ENCODE data around the gene MTMR4.
A peak's percentile ranks its signal among the peaks of the same experiment; 100 is the strongest.

The MTMR4 gene

DNA sequence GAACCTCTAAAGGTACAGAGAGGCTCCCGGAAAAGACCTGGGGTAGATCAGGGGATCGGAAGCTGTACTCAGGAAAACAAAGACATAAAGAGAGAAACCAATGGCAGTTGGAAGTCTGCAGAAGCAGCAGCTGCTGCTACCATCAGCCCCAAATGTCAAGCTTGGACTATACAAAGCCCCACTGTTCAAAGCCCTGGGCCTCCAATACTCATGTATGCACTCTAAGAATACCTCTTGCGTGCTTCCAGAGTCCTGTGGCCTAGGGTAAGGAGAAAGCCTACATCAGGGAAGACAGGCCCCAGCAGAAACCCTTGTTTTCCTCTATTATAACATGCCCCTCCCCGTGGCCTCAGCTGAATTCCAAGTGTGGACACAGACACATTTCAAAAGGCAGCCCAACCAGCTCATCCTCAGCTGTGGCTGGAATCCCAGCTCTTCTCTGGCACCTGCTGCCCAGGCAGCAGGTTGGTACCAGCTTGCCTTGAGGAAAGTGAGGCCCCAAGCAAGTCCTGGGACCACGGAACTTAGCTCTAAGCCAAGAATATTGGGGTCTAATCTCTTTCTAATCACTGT lies 19.3 kb upstream of the MTMR4 start:
- CTCF ChIA-PET: no interaction called here
- POLR2A ChIA-PET (ENCODE audit: low non-redundant PET): no interaction called here
- TF ChIP-seq CTCF (conservative IDR thresholded peaks at IDR 0.05; ENCODE audit: low read depth): no peak
- DNase-seq (ENCODE audit: low spot score): no peak
- no peak overlapping the region for H3K27ac ChIP-seq

GRCh38 chr17:58532555-58532951 lies 18.1 kb upstream of the MTMR4 start:
- DNase-seq (ENCODE audit: low spot score): no peak
- peak overlapping the region; percentile 51; the same call in 1 of the 2 replicates for H3K27ac ChIP-seq
- CTCF ChIA-PET: interaction anchor here (0.7 kb wide), 1 partner anchor 14 kb away, joined by 3 read pairs; no protein-coding TSS in a partner anchor
- no peak for TF ChIP-seq CTCF (conservative IDR thresholded peaks at IDR 0.05; ENCODE audit: low read depth)
- POLR2A ChIA-PET (ENCODE audit: low non-redundant PET): no interaction called here

DNA sequence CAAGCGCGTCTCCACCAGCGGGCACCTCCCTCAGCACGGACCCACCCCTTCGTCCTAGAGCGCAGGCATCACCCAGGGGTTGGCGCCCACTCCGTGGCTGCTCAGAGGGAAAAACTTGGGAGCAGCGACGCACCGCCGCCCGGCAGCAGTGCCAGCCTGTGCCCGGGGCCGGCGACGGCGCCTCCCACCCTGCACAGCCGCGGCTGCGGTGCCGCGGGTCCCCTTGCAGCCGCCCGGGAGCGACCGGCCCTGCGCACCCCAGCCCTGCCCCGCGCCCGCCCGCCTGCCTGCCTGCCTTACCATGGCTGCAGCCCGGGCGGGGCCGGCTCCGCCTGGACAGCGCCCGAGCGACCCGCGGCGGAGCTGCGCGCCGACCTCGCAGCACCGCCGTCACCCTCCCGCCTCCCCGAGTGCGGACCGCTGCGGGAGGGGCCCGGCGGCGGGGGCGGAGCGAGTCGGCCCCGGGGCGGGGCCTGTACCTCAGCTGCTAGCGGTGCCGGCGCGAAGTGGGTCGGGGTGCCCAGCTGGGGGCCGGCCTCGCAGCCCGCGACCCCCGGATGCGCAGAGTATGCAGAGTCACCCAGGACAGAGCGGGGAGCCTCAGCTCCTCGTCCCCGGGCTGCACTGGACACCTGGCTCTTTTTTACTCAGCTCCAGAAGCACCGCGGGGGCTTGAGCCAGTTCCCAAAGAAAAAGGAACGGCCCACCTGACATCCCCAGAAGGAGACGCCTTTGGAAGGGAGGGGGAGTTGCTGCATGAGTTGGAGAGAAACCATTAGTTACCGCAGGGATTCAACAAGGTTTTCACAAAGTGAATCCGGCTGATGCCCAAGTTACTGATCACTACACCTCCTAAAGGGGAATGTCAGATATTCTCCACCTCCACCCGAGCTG lies 17.5 kb upstream of the MTMR4 start:
- ChIA-PET CTCF (interaction anchor here (0.6 to 0.7 kb wide), 2 partner anchors 13 to 78 kb away, joined by 3 to 4 read pairs; no protein-coding TSS in a partner anchor), POLR2A (ENCODE audit: low non-redundant PET) (no interaction called here)
- no peak for TF ChIP-seq CTCF (conservative IDR thresholded peaks at IDR 0.05; ENCODE audit: low read depth)
- DNase-seq (ENCODE audit: low spot score): peak; percentile 62
- H3K27ac ChIP-seq: peak overlapping the region; percentile 51

DNA sequence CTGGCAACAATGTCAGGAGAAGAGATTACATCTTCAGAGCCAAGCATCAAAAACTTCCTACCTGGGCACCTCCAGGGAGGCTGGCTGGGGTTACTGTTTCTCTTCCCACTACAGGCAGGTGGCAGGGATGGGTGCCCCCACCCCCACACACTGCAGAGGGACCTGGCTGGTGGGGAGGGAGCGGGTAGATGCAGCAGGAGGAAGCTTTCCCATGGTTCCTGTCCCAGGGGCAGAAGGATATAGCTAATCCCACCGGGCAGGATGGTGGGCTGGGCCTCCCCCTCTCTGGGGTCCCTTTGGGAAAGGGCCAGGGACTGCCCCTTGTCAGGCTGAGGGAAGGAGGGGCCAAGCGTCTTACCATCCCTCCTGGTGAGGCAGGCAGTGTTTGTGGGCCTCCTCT lies 16.7 kb upstream of the MTMR4 start:
- H3K27ac ChIP-seq: peak overlapping the region; percentile 51
- no peak for TF ChIP-seq CTCF (conservative IDR thresholded peaks at IDR 0.05; ENCODE audit: low read depth)
- no peak for DNase-seq (ENCODE audit: low spot score)
- ChIA-PET POLR2A (ENCODE audit: low non-redundant PET) (no interaction called here), CTCF (no interaction called here)

- ChIA-PET CTCF (no interaction called here), POLR2A (ENCODE audit: low non-redundant PET) (no interaction called here)
- TF ChIP-seq CTCF (conservative IDR thresholded peaks at IDR 0.05; ENCODE audit: low read depth): no peak
- DNase-seq (ENCODE audit: low spot score): no peak
- peak overlapping the region; percentile 51 for H3K27ac ChIP-seq
Observed at GRCh38 chr17:58530655-58531054, 16.2 kb upstream of the MTMR4 start.

- CTCF ChIA-PET: interaction anchor here (0.8 kb wide), 1 partner anchor 769 kb away, joined by 8 read pairs; no protein-coding TSS in a partner anchor
- POLR2A ChIA-PET (ENCODE audit: low non-redundant PET): no interaction called here
Observed at GRCh38 chr17:58529275-58529674, 14.8 kb upstream of the MTMR4 start.

More at GRCh38 chr17:58529275-58529674, 14.8 kb upstream of the MTMR4 start:
- no peak for TF ChIP-seq CTCF (conservative IDR thresholded peaks at IDR 0.05; ENCODE audit: low read depth)
- H3K27ac ChIP-seq: peak overlapping the region; percentile 97
- DNase-seq (ENCODE audit: low spot score): no peak
